Cerebellar nuclear complex (tissue), 1 donor: ENCODE measurements around the gene STAT2.
A peak's percentile ranks its signal among the peaks of the same experiment; 100 is the strongest.
"Not testable (repeated sequence)": the region's sequence is repeated elsewhere in the genome, so short reads cannot be mapped to it uniquely, and the experiment has no call there.

Source experiments
- DNase-seq, 2 experiments: peaks; one replicate each; lab custom pipeline; 2025; lab: John Stamatoyannopoulos, UW

STAT2 gene

GRCh38 chr12:56361487-56362129, 1.7 kb upstream of the STAT2 start:
- DNase-seq, result no peak

DNA sequence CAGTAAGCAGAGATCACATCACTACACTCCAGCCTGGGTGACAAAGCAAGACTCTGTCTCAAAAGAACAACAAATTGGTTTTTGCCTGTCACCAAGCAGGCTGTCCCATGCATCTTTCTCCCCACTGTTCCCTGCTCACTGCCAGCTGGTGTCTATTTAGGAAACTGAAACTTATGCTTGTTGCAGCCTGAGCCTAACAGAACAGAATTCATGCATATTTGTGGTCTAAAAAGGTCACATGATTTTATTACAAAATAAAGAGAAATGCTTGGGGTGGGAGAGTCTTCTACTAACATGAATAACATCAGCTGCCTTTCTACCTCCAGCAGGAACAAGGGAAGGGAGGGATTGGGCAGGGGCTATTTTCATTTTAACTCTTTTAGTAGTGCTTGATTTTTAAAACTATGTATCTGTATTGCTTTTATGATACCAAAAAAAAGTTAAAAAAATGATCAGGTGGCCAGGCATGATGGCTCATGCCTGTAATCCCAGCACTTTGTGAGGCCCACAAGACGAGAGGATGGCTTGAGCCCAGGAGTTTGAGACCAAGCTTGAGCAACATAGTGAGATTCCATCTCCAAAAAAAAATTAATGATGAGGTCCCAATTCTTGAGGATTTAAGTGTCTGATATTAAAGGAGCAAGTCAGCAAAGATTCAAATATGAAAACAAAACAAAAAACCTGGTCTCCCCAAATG, 923 bp downstream of the STAT2 start:
- DNase-seq, result no peak

GRCh38 chr12:56351325-56351724, 8.6 kb downstream of the STAT2 start:
- no peak for DNase-seq

DNA sequence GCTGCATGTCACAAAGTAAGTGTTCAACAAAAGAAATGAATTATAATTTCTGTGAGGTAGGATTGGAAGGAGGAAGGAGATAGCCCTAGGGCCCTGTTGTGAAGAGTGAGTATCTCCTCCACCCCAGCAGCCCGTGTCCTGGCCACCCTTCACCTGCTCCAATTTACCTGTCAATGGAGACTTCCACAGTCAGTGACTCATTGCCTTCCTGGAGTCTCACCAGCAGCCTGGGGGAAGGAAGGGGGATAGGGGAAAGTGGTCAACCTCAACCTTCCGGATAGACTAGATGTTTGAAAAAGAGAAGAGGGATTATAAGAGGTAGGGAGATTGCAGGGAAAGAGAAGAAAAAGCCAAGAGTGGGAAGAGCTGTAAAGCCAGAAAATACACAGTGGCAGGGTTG, 9.2 kb downstream of the STAT2 start:
- no peak for DNase-seq

GRCh38 chr12:56348776-56349175, 11.1 kb downstream of the STAT2 start:
- peak; percentile 29 to 75 for DNase-seq

GRCh38 chr12:56347255-56347654, 12.7 kb downstream of the STAT2 start:
- not testable (repeated sequence) for DNase-seq

DNA sequence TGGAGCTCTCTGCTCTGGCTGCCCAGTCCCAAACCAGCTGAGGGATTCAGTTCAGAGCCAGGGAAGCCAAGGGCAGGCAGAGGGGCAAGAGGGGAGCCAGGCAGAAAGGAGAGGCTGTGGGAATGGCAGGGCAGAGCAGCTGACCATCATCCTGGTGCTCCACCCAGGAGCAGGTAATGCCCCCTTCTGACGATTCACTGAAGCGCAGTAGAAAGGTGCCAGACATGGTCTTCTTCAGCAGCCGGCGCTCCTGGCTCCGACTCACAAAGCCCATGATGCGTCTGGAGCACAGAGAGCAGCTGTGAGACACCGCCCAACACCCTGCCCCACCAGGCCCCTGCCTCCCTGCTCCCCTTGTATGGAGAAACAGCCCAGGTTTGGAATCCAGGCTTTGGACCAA, 13.2 kb downstream of the STAT2 start:
- no peak for DNase-seq

DNA sequence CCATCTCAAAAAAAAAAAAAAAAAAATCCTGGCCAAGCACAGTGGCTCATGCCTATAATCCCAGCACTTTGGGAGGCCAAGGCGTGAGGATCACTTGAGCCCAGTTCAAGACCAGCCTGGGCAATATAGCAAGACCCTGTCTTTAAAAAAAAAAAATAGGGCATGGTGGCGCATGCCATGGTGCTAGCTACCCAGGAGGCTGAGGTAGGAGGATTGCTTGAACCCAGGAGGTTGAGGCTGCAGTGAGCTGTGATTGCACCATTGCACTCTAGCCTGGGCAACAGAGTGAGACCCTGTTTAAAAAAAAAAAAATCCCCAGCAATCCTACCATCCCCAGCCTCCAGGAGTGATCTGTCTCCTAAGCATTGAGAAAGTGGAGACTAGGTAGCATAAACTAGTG, 17.6 kb downstream of the STAT2 start:
- not testable (repeated sequence) for DNase-seq

DNA sequence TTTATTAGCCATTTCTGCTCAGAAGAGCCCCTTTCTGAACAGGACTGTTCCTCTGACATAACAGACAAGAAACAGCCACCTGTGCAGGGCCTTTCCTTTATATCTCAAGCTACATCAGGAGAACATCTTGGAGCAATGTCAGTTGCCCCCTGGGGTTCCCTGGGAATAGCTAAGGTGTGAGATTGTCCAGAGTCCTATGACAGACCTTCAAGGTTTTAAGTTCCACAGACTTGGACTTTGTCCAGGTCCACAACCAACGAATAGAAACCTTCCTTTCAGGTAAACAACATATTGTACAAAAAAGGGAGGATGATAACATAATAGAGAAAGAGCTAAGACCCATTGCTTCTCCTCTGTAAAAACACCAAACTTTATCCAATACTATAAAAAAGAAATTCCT, 18.3 kb downstream of the STAT2 start:
- DNase-seq, result no peak

- DNase-seq, result no peak
These were observed 20.8 kb downstream of the STAT2 start for GRCh38 chr12:56339158-56339422.

DNA sequence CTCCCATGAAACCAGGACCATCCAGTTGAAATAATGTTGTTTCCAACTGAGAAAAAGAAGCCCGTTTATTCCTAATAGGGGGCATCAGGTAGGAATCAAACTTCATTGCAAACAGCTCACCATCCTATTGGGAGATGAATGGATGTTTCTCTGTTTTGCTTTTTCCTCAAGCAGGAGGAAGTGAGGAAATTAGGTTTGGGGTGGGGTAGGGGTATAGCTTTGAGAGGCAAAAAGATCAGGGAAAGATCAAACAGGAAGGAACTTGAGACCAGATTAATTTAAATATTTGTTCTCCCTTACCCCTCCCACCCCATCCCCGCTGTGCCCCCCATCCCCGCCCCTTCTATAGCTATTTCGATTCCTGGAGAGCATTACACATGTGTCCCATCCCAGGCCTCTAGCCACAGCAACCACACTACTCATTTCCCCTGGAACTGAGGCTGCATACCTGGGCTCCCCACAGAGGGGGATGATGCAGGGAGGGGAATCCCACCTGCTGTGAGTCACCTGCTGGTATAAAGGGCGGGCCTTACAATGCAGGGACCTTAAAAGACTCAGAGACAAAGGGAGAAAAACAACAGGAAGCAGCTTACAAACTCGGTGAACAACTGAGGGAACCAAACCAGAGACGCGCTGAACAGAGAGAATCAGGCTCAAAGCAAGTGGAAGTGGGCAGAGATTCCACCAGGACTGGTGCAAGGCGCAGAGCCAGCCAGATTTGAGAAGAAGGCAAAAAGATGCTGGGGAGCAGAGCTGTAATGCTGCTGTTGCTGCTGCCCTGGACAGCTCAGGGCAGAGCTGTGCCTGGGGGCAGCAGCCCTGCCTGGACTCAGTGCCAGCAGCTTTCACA, 21.4 kb downstream of the STAT2 start, which contains the start of gene IL23A:
IL23A (plus strand) TSS at position 577 of the 850 bp plus-strand sequence; CDS start at position 738, 161 bp downstream.
- no peak for DNase-seq

GRCh38 chr12:56337753-56338251, 22.1 kb downstream of the STAT2 start:
- DNase-seq, result no peak

DNA sequence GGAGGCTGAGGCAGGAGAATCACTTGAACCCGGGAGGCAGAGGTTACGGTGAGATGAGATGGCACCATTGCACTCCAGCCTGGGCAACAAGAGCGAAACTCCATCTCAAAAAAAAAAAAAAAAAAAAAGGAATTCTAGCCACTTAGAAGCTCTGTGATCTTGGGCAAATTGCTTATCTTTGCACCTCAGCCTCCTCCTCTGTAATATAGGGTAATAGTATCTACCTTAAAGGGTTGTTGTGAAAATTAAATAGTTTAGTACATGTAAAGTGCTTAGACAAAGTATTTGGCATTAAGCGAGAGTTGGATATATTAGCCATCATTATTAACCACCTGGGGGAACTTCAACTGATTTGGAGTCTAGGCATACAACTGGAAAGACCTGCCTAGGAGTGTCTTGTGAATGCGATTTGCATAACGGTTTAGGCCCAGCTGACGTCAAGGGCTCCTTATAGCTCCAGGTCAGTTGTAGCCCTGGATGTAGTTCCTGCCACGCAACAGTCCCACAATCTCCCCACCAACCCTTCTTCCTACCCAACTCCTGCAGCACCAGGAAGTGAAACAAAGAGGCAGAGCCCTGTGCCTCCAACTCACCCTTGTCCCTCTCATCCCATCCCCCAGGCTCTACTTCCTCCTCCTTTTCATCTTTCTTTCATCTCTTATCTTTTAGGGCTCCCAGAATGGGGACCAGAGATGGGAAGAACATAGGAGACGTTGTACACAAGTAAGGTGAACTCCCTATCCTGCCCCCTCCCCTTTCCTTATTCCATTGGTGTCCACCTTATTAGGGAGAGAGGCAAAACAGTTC, 23.3 kb downstream of the STAT2 start:
- no peak for DNase-seq

DNA sequence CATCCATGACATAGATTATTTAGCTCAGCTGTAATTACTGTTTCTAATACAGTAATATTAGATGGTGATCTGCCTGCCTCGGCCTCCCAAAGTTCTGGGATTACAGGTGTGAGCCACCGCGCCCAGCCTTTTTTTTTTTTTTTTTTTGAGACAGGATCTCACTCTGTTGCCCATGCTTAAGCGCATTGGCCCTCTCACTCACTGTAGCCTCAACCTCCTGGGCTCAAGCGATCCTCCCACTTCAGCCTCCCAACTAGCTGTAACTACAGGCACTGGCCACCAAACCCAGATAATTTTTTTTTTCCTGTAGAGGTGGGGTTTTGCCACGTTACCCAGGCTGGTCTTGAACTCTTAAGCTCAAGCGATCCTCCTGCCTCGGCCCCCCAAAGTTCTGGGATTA, 24.4 kb downstream of the STAT2 start:
- not testable (repeated sequence) for DNase-seq

DNA sequence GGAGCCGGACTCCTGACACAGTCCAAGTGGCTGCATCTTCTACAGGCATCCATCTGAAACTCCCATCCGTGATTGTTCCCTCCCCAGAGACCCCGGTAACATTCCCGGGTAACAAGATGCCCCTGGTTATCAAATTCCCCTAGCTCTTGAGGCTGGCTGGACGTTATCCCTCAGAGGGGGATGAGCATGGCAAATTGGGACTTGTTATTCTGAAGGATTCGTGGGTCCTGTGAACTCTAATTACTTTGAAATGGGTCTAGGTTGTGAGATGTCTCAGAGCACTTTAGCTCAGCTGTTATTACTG, 25.5 kb downstream of the STAT2 start:
- no peak for DNase-seq

DNA sequence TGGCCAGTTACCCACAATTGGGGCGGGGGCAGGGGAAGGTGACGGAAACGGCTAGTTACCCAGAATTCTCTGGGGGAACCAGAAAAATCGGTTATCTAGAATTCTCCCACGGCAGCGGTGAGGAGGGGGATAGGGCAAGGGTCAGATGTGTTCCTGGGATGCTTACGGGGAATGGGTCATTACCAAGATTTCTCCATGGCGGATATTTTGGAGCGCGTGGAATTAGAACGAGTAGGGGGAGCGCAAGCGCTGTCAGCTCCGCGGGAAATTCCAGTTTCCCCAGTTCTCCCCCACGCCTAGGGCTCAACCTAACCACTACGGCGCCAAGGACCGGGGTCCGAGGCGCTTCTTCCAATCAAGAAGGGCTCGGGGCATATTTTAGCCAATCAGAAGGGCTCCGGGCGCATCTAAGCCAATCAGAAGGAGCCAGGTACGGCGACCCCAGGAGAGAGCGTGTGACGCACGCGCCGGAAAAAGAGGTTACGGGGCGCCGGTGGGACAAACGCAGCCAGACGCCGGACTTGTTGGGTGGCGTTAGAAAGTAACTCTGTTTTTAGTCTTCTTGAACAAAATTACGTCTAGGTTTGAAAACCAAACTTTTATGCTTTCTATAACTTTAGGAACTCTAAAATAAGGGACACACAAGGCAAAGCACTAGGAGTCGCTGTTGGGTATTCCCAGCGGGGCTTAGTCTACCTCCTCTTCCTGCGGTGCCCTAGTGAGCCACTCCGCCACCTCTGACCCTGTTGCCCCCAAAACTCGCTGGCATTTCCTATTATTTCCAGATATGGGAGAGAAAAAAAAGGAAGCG, 26.0 kb downstream of the STAT2 start, which contains the start of gene PAN2:
PAN2 (minus strand) TSS at position 322 of the 811 bp plus-strand sequence. CDS start 906 bp downstream, outside the sequence.
- peak; percentile 74 to 88 for DNase-seq

DNA sequence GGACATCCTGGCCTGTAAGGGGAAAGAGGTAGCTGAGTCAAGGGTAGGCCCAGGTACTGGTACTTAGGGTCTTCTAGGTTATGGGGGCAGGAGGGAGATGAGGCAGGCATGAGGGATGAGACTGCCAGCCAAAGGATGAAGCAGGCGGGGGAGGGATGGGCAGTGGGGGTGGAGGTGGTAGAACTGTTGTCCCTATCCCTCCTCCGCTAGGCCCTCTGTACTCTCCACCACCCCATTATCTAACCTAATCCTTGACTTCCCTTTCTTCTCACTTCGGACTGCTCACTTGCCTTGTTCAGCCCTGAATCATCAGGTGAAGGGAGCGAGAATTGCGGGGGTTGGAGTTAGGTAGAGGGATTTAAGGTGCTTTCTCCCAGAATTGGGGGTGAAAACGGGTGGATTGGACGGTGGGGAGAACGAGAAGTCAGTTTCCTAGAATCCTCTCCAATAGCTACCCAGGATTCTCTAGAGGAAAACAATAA, 26.7 kb downstream of the STAT2 start:
- no peak for DNase-seq

- DNase-seq, result no peak
These were observed 27.3 kb downstream of the STAT2 start for GRCh38 chr12:56332512-56333196.

- DNase-seq, result no peak
These were observed 28.9 kb downstream of the STAT2 start for GRCh38 chr12:56330936-56331490.

DNA sequence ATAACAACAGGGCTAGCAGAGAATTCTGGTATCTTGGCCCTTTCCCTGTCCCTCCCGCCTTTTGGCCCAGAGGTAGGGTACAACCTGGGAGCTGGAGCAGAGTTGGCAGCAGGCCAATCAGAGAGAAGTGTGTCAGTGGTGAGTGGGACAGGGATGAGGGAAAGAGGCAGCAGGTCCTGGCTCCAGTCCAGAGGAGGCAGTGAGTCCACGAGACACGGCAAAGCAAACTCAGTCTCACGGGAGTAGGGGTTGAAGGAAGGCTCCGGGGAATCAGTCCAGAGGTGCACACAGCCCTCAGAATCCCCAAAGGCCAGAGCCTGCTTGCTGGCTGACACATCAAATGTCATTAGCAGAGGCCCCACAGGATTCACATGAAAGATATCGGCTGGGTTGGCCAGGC, 33.4 kb downstream of the STAT2 start:
- no peak for DNase-seq
